Activated CD8-positive, alpha-beta T cell treated with anti-CD3 and anti-CD28 coated beads, Interleukin-2, amount 10 ng/mL, durations not matched to agents 7 days and 5 days (primary cell): ENCODE measurements around the gene TNNI3. TPM values are rescaled to one million over a fixed set of nuclear protein-coding genes. Genes with fewer than 3 reads are reported as not detected.

Source experiments
- ATAC-seq: fragments of 150-1000 bp; cut with Tn5 transposase; one replicate; pipeline ENCODE4 v1.10.0; 2021; ENCODE audit warnings: moderate library complexity
- CTCF ChIA-PET: fragments of 350-600 bp; sonication (Branson Sonifier 250); formaldehyde crosslinking; loops from one replicate; lab custom pipeline; 2021; ENCODE audit warnings: antibody characterized with exemption; lab: Charles Lee
- POLR2A ChIA-PET: fragments of 350-600 bp; sonication (Branson Sonifier 250); formaldehyde crosslinking; loops from one replicate; lab custom pipeline; 2021; ENCODE audit warnings: antibody characterized with exemption; lab: Charles Lee
- DNase-seq: peaks from one replicate; pipeline ENCODE4 v3.0.0-alpha.2; 2020
- H3K27ac Mint-ChIP-seq: one replicate; pipeline ENCODE4 v1.8.0; 2021; ENCODE audit warnings: mild to moderate bottlenecking, mixed read lengths
- H3K27me3 Mint-ChIP-seq: one replicate; pipeline ENCODE4 v1.8.0; 2021; ENCODE audit warnings: low read depth, mixed read lengths
- H3K36me3 Mint-ChIP-seq: one replicate; pipeline ENCODE4 v1.8.0; 2021; ENCODE audit warnings: low read depth, mixed read lengths
- H3K4me1 Mint-ChIP-seq: one replicate; pipeline ENCODE4 v1.8.0; 2021; ENCODE audit warnings: low read depth, mixed read lengths
- H3K4me3 Mint-ChIP-seq: one replicate; pipeline ENCODE4 v1.8.0; 2021; ENCODE audit warnings: mild to moderate bottlenecking, mixed read lengths
- H3K9me3 Mint-ChIP-seq: one replicate; pipeline ENCODE4 v1.8.0; 2022; ENCODE audit warnings: mixed read lengths; ENCODE audit not compliant: insufficient read depth
- total RNA-seq, 2 experiments: library from RNA; stranded (reverse); gene quantifications; one replicate each; pipeline ENCODE4 v1.2.3, GENCODE V29; 2021

Gene TNNI3
- total RNA-seq, 2 experiments from 2014 or later = not detected

- ChIA-PET POLR2A (no interaction called here), CTCF (no interaction called here)
- Mint-ChIP-seq H3K27ac (no peak overlapping the region), H3K27me3 (peaks cover 6% of the 10 kb centered on the region), H3K4me1 (peaks cover 2% of the 10 kb centered on the region), H3K36me3 (no peaks in the 10 kb centered on the region), H3K4me3 (no peak overlapping the region), H3K9me3 (no peaks in the 10 kb centered on the region)
- ATAC-seq = no peak
- no peak for DNase-seq
These were observed 19.6 kb downstream of the TNNI3 start for GRCh38 chr19:55137915-55138314.

- ChIA-PET POLR2A (no interaction called here), CTCF (interaction anchor here (0.8 to 1.2 kb wide), 4 partner anchors 9 to 368 kb away, joined by 3 to 5 read pairs (median 4); no protein-coding TSS in a partner anchor)
- no peak overlapping the region for H3K4me3 Mint-ChIP-seq
- DNase-seq = no peak
- ATAC-seq = no peak
- H3K27ac Mint-ChIP-seq = no peak overlapping the region
- H3K4me1 Mint-ChIP-seq = no peaks in the 10 kb centered on the region
- no peaks in the 10 kb centered on the region for H3K36me3 Mint-ChIP-seq
- peaks cover 10% of the 10 kb centered on the region for H3K27me3 Mint-ChIP-seq
- H3K9me3 Mint-ChIP-seq = no peaks in the 10 kb centered on the region
These were observed 21.0 kb downstream of the TNNI3 start for GRCh38 chr19:55136399-55137102.

GRCh38 chr19:55134736-55135135 lies 22.8 kb downstream of the TNNI3 start:
- Mint-ChIP-seq H3K4me3 (no peak overlapping the region), H3K27ac (no peak overlapping the region), H3K4me1 (no peaks in the 10 kb centered on the region), H3K36me3 (no peaks in the 10 kb centered on the region), H3K9me3 (no peaks in the 10 kb centered on the region), H3K27me3 (peaks cover 15% of the 10 kb centered on the region)
- DNase-seq (no peak), ATAC-seq (no peak)
- CTCF ChIA-PET = no interaction called here
- POLR2A ChIA-PET = no interaction called here

GRCh38 chr19:55133639-55134444 lies 23.7 kb downstream of the TNNI3 start:
- Mint-ChIP-seq H3K27ac (no peak overlapping the region), H3K36me3 (no peaks in the 10 kb centered on the region), H3K27me3 (peaks cover 15% of the 10 kb centered on the region), H3K9me3 (no peaks in the 10 kb centered on the region), H3K4me3 (no peak overlapping the region), H3K4me1 (no peaks in the 10 kb centered on the region)
- POLR2A ChIA-PET = no interaction called here
- ATAC-seq = no peak
- no peak for DNase-seq
- CTCF ChIA-PET = interaction anchor here (1.0 kb wide), 1 partner anchor 45 kb away, joined by 3 read pairs; no protein-coding TSS in a partner anchor

GRCh38 chr19:55132453-55133129 lies 24.9 kb downstream of the TNNI3 start:
- CTCF ChIA-PET = interaction anchor here (1.0 to 1.7 kb wide), 2 partner anchors 43 to 251 kb away, joined by 3 to 8 read pairs; no protein-coding TSS in a partner anchor
- no peak for DNase-seq
- ATAC-seq = no peak

DNA sequence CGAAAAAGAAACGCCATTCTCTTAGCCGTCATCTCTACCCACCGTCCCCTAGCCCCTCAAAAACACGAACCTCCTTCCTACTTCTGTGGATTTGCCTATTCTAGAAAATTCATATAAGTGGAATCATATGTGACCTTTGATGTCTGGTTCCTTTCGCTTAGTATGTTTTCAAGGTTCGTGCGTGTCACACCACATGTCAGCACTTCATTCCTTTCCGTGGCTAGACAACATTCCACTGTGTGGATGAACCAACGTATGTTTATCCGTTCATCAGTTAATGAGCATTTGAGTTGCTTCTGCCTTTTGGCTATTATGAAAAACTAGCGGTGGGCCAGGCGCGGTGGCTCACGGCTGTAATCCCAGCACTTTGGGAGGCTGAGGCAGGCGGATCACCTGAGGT lies 26.1 kb downstream of the TNNI3 start:
- DNase-seq (no peak), ATAC-seq (no peak)
- ChIA-PET POLR2A (no interaction called here), CTCF (interaction anchor here (1.7 kb wide), 1 partner anchor 250 kb away, joined by 8 read pairs; no protein-coding TSS in a partner anchor)
- Mint-ChIP-seq H3K4me1 (no peaks in the 10 kb centered on the region), H3K4me3 (no peak overlapping the region), H3K27me3 (peaks cover 18% of the 10 kb centered on the region), H3K27ac (no peak overlapping the region), H3K36me3 (no peaks in the 10 kb centered on the region), H3K9me3 (no peaks in the 10 kb centered on the region)

More at GRCh38 chr19:55132453-55133129, 24.9 kb downstream of the TNNI3 start:
- no peaks in the 10 kb centered on the region for H3K36me3 Mint-ChIP-seq
- H3K4me1 Mint-ChIP-seq = no peaks in the 10 kb centered on the region
- H3K4me3 Mint-ChIP-seq = no peak overlapping the region
- no peak overlapping the region for H3K27ac Mint-ChIP-seq
- peaks cover 15% of the 10 kb centered on the region for H3K27me3 Mint-ChIP-seq
- POLR2A ChIA-PET = no interaction called here
- H3K9me3 Mint-ChIP-seq = no peaks in the 10 kb centered on the region

DNA sequence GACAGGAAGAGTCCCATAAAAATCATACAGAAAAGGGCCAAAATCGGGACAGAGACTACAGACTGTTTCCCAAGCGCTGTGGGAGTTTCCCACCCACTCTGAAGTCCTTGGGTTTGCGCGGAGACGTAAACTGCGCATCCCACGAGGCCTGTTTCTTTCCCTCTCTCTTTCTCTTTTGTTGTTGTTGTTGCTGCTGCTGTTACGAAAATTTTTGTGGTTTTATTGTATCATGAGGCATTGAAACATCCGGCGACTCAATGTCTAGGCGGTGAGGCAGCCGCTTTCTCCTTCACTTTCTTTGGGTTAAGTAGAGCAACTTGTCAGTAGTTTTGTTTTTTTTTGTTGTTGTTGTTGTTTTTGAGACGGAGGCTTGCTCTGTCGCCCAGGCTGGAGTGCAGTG lies 38.5 kb downstream of the TNNI3 start:
- ATAC-seq = no peak
- Mint-ChIP-seq H3K27ac (peak overlapping the region; percentile 5), H3K4me1 (peaks cover 39% of the 10 kb centered on the region), H3K27me3 (peaks cover 22% of the 10 kb centered on the region), H3K9me3 (no peaks in the 10 kb centered on the region), H3K36me3 (peaks cover 16% of the 10 kb centered on the region), H3K4me3 (peak overlapping the region; percentile 97)
- ChIA-PET CTCF (interaction anchor here (0.9 kb wide), 1 partner anchor 514 kb away, joined by 3 read pairs; no protein-coding TSS in a partner anchor), POLR2A (interaction anchor here (1.7 kb wide), 1 partner anchor 56 kb away, joined by 6 read pairs; the partner anchor contains the start of gene RDH13)
- DNase-seq = peak; percentile 34

DNA sequence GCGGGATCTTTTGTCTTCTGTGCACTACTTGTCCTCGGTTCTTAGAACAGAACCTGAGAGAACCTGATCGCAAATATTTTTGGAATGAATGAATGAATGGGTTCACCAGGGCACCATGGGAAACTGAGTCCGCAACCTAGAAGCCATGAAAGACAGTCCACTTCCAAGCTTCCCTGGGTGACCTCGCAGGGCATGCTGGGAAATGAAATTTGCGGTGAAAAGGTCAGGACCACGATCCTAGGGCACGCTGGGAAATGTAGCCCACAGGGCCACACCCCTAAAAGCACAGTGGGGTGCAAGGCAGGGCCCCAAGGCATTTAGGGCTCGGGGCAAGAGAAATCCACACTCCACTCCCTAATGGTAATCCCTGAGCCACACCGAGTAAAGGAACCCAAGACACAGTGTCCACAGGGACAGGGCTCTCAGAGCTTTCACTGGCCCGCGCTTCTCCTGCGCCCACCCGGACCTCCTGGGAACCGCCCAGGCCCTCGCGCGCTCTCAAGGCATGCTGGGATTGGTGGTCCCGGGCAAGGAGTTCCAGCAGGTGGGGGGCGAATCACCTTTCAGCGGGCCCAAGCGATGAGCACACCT lies 39.0 kb downstream of the TNNI3 start:
- DNase-seq (peak; percentile 49), ATAC-seq (no peak)
- POLR2A ChIA-PET = interaction anchor here (0.8 to 1.7 kb wide), 2 partner anchors 38 to 56 kb away, joined by 4 to 6 read pairs; partner anchors contain the start of gene RDH13
- CTCF ChIA-PET = interaction anchor here (0.9 to 1.1 kb wide), 4 partner anchors 23 to 515 kb away, joined by 3 to 6 read pairs (median 3); no protein-coding TSS in a partner anchor
- Mint-ChIP-seq H3K27me3 (peaks cover 16% of the 10 kb centered on the region), H3K27ac (peak overlapping the region; percentile 91), H3K9me3 (no peaks in the 10 kb centered on the region), H3K4me3 (peak overlapping the region; percentile 97), H3K36me3 (peaks cover 16% of the 10 kb centered on the region), H3K4me1 (peaks cover 39% of the 10 kb centered on the region)

DNA sequence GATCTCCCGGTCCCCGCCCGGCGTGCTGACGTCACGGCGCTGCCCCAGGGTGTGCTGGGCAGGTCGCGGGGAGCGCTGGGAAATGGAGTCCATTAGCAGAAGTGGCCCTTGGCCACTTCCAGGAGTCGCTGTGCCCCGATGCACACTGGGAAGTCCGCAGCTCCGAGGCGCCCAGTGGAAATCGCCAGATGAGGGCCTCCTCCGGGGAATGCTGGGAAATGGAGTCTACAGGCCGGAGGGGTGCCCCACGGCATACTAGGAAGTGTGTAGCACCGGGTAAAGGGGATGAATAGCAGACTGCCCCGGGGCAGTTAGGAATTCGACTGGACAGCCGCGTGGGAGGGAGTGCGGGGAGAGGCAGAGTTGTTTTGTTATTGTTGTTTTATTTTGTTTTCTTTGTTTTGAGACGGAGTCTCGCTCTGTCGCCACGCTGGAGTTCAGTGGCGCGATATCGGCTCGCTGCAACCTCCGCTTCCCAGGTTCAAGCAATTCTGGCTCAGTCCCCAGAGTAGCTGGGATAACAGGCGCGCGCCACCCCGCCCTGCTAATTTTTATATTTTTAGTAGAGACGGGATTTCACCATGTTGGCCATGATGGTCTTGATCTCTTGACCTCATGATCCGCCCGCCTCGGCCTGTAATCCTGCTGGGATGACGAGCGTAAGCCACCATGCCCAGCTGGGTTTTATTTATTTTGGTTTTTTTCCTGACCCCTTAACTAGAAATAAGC lies 39.7 kb downstream of the TNNI3 start:
- Mint-ChIP-seq H3K27ac (peak overlapping the region; percentile 91), H3K4me3 (peak overlapping the region; percentile 97), H3K36me3 (peaks cover 16% of the 10 kb centered on the region), H3K27me3 (peaks cover 9% of the 10 kb centered on the region), H3K9me3 (no peaks in the 10 kb centered on the region), H3K4me1 (peaks cover 39% of the 10 kb centered on the region)
- ChIA-PET CTCF (interaction anchor here (0.6 to 1.1 kb wide), 5 partner anchors 24 to 515 kb away, joined by 3 to 6 read pairs (median 3); no protein-coding TSS in a partner anchor), POLR2A (interaction anchor here (0.8 to 1.7 kb wide), 4 partner anchors 37 to 536 kb away, joined by 4 to 6 read pairs (median 4); partner anchors contain the start of genes PPP6R1 and RDH13)
- peak; percentile 91 for ATAC-seq
- DNase-seq = peak; percentile 98

GRCh38 chr19:55116859-55117662 lies 40.5 kb downstream of the TNNI3 start, which contains the start of gene PPP1R12C:
PPP1R12C (minus strand) TSS chr19:55117637; CDS start chr19:55117543, 94 bp downstream.
- Mint-ChIP-seq H3K27me3 (peaks cover 7% of the 10 kb centered on the region), H3K9me3 (no peaks in the 10 kb centered on the region), H3K4me3 (peak within 1 kb of the TSS; percentile 97), H3K4me1 (peaks cover 39% of the 10 kb centered on the region), H3K27ac (peak within 1 kb of the TSS; percentile 91), H3K36me3 (peaks cover 16% of the 10 kb centered on the region)
- DNase-seq = peak; percentile 28
- CTCF ChIA-PET = interaction anchor here (0.6 to 1.1 kb wide), 4 partner anchors 24 to 43 kb away, joined by 3 read pairs; no protein-coding TSS in a partner anchor
- ATAC-seq = peak; percentile 24
- POLR2A ChIA-PET = interaction anchor here (0.6 to 1.7 kb wide), 6 partner anchors 10 to 537 kb away, joined by 3 to 6 read pairs (median 4); partner anchors contain the start of genes PPP6R1 and RDH13
